IPS-18c (cell line): ENCODE measurements around the gene EVI2A.
"Not testable (repeated sequence)": the region's sequence is repeated elsewhere in the genome, so short reads cannot be mapped to it uniquely, and the experiment has no call there.

ENCODE experiments used
- H3K4me3 ChIP-seq: 2 replicates; pipeline ENCODE4 v1.7.0; 2013; ENCODE audit warnings: low read depth, mild to moderate bottlenecking, low read length, moderate library complexity; ENCODE audit not compliant: insufficient read depth
- H3K9me3 ChIP-seq: one replicate; pipeline ENCODE4 v1.6.1; 2013; ENCODE audit warnings: mild to moderate bottlenecking, low read length, moderate library complexity; ENCODE audit not compliant: control insufficient read depth, insufficient read depth

The EVI2A gene

GRCh38 chr17:31318851-31319661, 2.4 kb downstream of the EVI2A start:
- Histone ChIP-seq H3K4me3 (no peak overlapping the region), H3K9me3 (no peaks in the 10 kb centered on the region)

GRCh38 chr17:31318298-31318801, 3.1 kb downstream of the EVI2A start:
- H3K4me3 ChIP-seq: no peak overlapping the region

GRCh38 chr17:31314782-31315100, 6.7 kb downstream of the EVI2A start:
- Histone ChIP-seq H3K4me3 (no peak overlapping the region), H3K9me3 (no peaks in the 10 kb centered on the region)

More at GRCh38 chr17:31318298-31318801, 3.1 kb downstream of the EVI2A start:
- H3K9me3 ChIP-seq: no peaks in the 10 kb centered on the region

- H3K4me3 ChIP-seq: no peak within 1 kb of the TSS
Measured at GRCh38 chr17:31313982-31314781, 7.2 kb downstream of the EVI2A start, which contains the start of gene EVI2B. Gene EVI2B, minus strand, starts transcription at chr17:31314054. Its CDS starts 8,445 bp downstream, at chr17:31305609.

GRCh38 chr17:31312223-31312622, 9.2 kb downstream of the EVI2A start:
- H3K4me3 ChIP-seq: not testable (repeated sequence)

More at GRCh38 chr17:31313982-31314781, 7.2 kb downstream of the EVI2A start, which contains the start of gene EVI2B:
- no peaks in the 10 kb centered on the region for H3K9me3 ChIP-seq

GRCh38 chr17:31311526-31311925, 9.9 kb downstream of the EVI2A start:
- H3K9me3 ChIP-seq: no peaks in the 10 kb centered on the region
- H3K4me3 ChIP-seq: no peak overlapping the region

More at GRCh38 chr17:31312223-31312622, 9.2 kb downstream of the EVI2A start:
- not testable (repeated sequence) for H3K9me3 ChIP-seq

- H3K4me3 ChIP-seq: no peak overlapping the region
Measured at GRCh38 chr17:31310886-31311285, 10.5 kb downstream of the EVI2A start.

GRCh38 chr17:31310260-31310659, 11.2 kb downstream of the EVI2A start:
- Histone ChIP-seq H3K9me3 (no peaks in the 10 kb centered on the region), H3K4me3 (no peak overlapping the region)

More at GRCh38 chr17:31310886-31311285, 10.5 kb downstream of the EVI2A start:
- H3K9me3 ChIP-seq: no peaks in the 10 kb centered on the region

GRCh38 chr17:31309556-31309955, 11.9 kb downstream of the EVI2A start:
- no peak overlapping the region for H3K4me3 ChIP-seq
- H3K9me3 ChIP-seq: no peaks in the 10 kb centered on the region

GRCh38 chr17:31308372-31309334, 12.8 kb downstream of the EVI2A start:
- Histone ChIP-seq H3K9me3 (no peaks in the 10 kb centered on the region), H3K4me3 (no peak overlapping the region)

GRCh38 chr17:31307640-31308039, 13.8 kb downstream of the EVI2A start:
- Histone ChIP-seq H3K9me3 (no peaks in the 10 kb centered on the region), H3K4me3 (no peak overlapping the region)

- Histone ChIP-seq H3K4me3 (no peak overlapping the region), H3K9me3 (no peaks in the 10 kb centered on the region)
Measured at GRCh38 chr17:31299624-31300023, 21.8 kb downstream of the EVI2A start.

GRCh38 chr17:31297090-31297489, 24.3 kb downstream of the EVI2A start, which contains the start of gene OMG:
Gene OMG, minus strand, starts transcription at chr17:31297239. Its CDS starts 908 bp downstream, at chr17:31296331.
- H3K9me3 ChIP-seq: no peaks in the 10 kb centered on the region
- H3K4me3 ChIP-seq: no peak within 1 kb of the TSS

GRCh38 chr17:31296142-31296541, 25.3 kb downstream of the EVI2A start:
- no peaks in the 10 kb centered on the region for H3K9me3 ChIP-seq

GRCh38 chr17:31295489-31295871, 25.9 kb downstream of the EVI2A start:
- no peak overlapping the region for H3K4me3 ChIP-seq
- no peaks in the 10 kb centered on the region for H3K9me3 ChIP-seq

More at GRCh38 chr17:31296142-31296541, 25.3 kb downstream of the EVI2A start:
- H3K4me3 ChIP-seq: no peak overlapping the region

- Histone ChIP-seq H3K4me3 (no peak overlapping the region), H3K9me3 (no peaks in the 10 kb centered on the region)
Measured at GRCh38 chr17:31294820-31295488, 26.5 kb downstream of the EVI2A start.
